ENCODE results near the gene IGIP.
A peak's percentile ranks its signal among the peaks of the same experiment; 100 is the strongest.

The IGIP gene

GRCh38 chr5:140125637-140126036 is at the start of gene IGIP:
IGIP (plus strand) TSS chr5:140125937; CDS start chr5:140128477, 2,540 bp downstream.
- DNase-seq = no peak

GRCh38 chr5:140076142-140076541 is 49.6 kb upstream of the IGIP start:
- DNase-seq = no peak

GRCh38 chr5:140076788-140077187 is 48.9 kb upstream of the IGIP start:
- no peak for DNase-seq

GRCh38 chr5:140083120-140083519 is 42.6 kb upstream of the IGIP start:
- DNase-seq = no peak

- no peak for DNase-seq
Observed at GRCh38 chr5:140083650-140084049, 42.1 kb upstream of the IGIP start.

GRCh38 chr5:140084541-140084940 is 41.2 kb upstream of the IGIP start:
- no peak for DNase-seq

GRCh38 chr5:140090251-140090650 is 35.5 kb upstream of the IGIP start:
- no peak for DNase-seq

GRCh38 chr5:140093179-140093578 is 32.6 kb upstream of the IGIP start:
- no peak for DNase-seq

- DNase-seq = no peak
Observed at GRCh38 chr5:140093866-140094265, 31.9 kb upstream of the IGIP start.

GRCh38 chr5:140094889-140095288 is 30.8 kb upstream of the IGIP start:
- no peak for DNase-seq

- no peak for DNase-seq
Observed at GRCh38 chr5:140101179-140101578, 24.6 kb upstream of the IGIP start.

- no peak for DNase-seq
Observed at GRCh38 chr5:140103154-140103553, 22.6 kb upstream of the IGIP start.

- DNase-seq = no peak
Observed at GRCh38 chr5:140104100-140104499, 21.6 kb upstream of the IGIP start.

- DNase-seq = peak; percentile 10
Observed at GRCh38 chr5:140106101-140106500, 19.6 kb upstream of the IGIP start.

GRCh38 chr5:140106805-140107311 is 18.9 kb upstream of the IGIP start:
- no peak for DNase-seq

GRCh38 chr5:140107312-140108092 is 18.2 kb upstream of the IGIP start:
- peak; percentile 94 for DNase-seq

- peak; percentile 16 for DNase-seq
Observed at GRCh38 chr5:140108093-140109017, 17.4 kb upstream of the IGIP start.

- no peak for DNase-seq
Observed at GRCh38 chr5:140109018-140109758, 16.5 kb upstream of the IGIP start.

GRCh38 chr5:140109759-140110645 is 15.7 kb upstream of the IGIP start:
- DNase-seq = no peak

- no peak for DNase-seq
Observed at GRCh38 chr5:140110646-140110957, 15.1 kb upstream of the IGIP start.

GRCh38 chr5:140111011-140111858 is 14.5 kb upstream of the IGIP start:
- DNase-seq = no peak
